ENCODE data around the gene ATP8B4. TPM values are rescaled to one million over a fixed set of nuclear protein-coding genes. Genes with fewer than 3 reads are reported as not detected.

ATP8B4 gene
- polyA plus RNA-seq, 1 donor (not counting 4 experiments of a cell fraction or from before 2014, with no cell fraction given) = 0.05 TPM

DNA sequence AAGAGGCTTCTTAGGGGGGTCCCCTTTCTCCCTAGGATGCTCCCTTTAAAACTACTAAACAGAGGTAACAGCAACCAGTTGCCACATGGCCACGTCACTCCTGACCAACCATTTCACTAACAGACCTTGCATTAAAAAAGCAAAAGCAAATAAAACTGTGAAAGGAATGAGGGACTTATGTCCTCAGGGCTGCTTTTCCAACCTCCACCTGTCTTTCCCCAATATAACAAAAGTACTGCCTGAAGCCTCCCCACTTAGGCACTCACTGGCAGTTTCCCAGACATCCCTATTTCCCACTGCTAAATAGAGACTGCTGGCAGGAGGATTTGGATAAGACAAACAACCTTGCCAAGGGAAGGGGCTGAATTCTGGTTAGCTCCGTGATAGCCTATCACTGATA is 130.3 kb downstream of the ATP8B4 start:
- dilution Hi-C loops (cut with MboI; ENCODE audit: extremely low pct_ligation_motif_present, low sequenced_read_pairs) = no loop called here
- Histone ChIP-seq H3K27ac (ENCODE audit: control insufficient read depth, insufficient read depth, low read length) (no peak overlapping the region), H3K27me3 (ENCODE audit: control insufficient read depth, extremely low read depth, insufficient read depth, low read length) (no peaks in the 10 kb centered on the region), H3K79me2 (ENCODE audit: control insufficient read depth, insufficient read depth, low read length) (no peaks in the 10 kb centered on the region), H3K4me2 (ENCODE audit: control insufficient read depth, extremely low read depth, insufficient read depth, low read depth, low read length) (no peak overlapping the region), H3K9me1 (ENCODE audit: control insufficient read depth, extremely low read depth, insufficient read depth, low read length) (no peaks in the 10 kb centered on the region), H2AFZ (ENCODE audit: control insufficient read depth, low read length) (no peak overlapping the region), H3K4me3 (ENCODE audit: control insufficient read depth in 2 of 3, extremely low read depth in 1 of 3, insufficient read depth in 2 of 3, low read depth in 1 of 3, low read length in 3 of 3) (no peak overlapping the region), H3K4me1 (ENCODE audit: control insufficient read depth, extremely low read depth, insufficient read depth, low read length) (no peaks in the 10 kb centered on the region), H3K9me3 (ENCODE audit: control insufficient read depth, low read depth, low read length) (no peaks in the 10 kb centered on the region), H4K20me1 (ENCODE audit: control insufficient read depth, extremely low read depth, insufficient read depth, low read length) (no peaks in the 10 kb centered on the region), H3K36me3 (ENCODE audit: control insufficient read depth in 2 of 2, extremely low read depth in 1 of 2, insufficient read depth in 2 of 2, low read length in 2 of 2) (no peaks in the 10 kb centered on the region), H3K9ac (ENCODE audit: control insufficient read depth, extremely low read depth, insufficient read depth, low read length) (no peak overlapping the region)
- TF ChIP-seq EZH2 (IDR thresholded peaks at IDR 0.05; ENCODE audit: low read length) = no peak
- TF ChIP-seq, protein P1, sequence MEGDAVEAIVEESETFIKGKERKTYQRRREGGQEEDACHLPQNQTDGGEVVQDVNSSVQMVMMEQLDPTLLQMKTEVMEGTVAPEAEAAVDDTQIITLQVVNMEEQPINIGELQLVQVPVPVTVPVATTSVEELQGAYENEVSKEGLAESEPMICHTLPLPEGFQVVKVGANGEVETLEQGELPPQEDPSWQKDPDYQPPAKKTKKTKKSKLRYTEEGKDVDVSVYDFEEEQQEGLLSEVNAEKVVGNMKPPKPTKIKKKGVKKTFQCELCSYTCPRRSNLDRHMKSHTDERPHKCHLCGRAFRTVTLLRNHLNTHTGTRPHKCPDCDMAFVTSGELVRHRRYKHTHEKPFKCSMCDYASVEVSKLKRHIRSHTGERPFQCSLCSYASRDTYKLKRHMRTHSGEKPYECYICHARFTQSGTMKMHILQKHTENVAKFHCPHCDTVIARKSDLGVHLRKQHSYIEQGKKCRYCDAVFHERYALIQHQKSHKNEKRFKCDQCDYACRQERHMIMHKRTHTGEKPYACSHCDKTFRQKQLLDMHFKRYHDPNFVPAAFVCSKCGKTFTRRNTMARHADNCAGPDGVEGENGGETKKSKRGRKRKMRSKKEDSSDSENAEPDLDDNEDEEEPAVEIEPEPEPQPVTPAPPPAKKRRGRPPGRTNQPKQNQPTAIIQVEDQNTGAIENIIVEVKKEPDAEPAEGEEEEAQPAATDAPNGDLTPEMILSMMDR (optimal IDR thresholded peaks at IDR 0.05 in 1 of 3, IDR thresholded peaks at IDR 0.05 in 1 of 3, conservative IDR thresholded peaks at IDR 0.05 in 1 of 3; ENCODE audit: extremely low read depth in 1 of 3, insufficient read depth in 2 of 3, low read length in 3 of 3) = no peak
- DNase-seq (ENCODE audit: low read depth, low spot score) (no peak), FAIRE-seq (no peak)

DNA sequence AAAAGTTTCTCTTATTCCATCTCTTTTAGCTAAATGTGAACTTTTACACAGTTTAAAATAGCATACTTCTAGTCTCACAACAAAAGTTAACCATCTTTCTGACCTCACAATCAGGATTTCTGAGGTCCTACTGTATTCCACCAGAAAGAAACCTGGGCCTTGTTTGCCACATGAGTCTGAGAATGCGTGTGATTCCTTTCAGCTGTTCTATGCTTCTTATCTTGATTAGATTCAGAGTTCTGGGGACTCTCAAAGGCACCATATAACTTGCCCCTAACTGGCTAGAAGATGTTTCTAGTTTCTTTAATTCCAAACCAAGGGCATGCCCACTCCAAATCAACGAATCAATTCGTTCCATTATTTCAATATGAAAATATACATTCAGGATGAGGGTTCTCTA is 131.1 kb downstream of the ATP8B4 start:
- H3K4me2 ChIP-seq (ENCODE audit: control insufficient read depth, extremely low read depth, insufficient read depth, low read depth, low read length) = no peak overlapping the region

More for the DNA sequence above, 131.1 kb downstream of the ATP8B4 start:
- H3K27me3 ChIP-seq (ENCODE audit: control insufficient read depth, extremely low read depth, insufficient read depth, low read length) = no peaks in the 10 kb centered on the region
- no peaks in the 10 kb centered on the region for H3K4me1 ChIP-seq (ENCODE audit: control insufficient read depth, extremely low read depth, insufficient read depth, low read length)
- H4K20me1 ChIP-seq (ENCODE audit: control insufficient read depth, extremely low read depth, insufficient read depth, low read length) = no peaks in the 10 kb centered on the region
- H3K9ac ChIP-seq (ENCODE audit: control insufficient read depth, extremely low read depth, insufficient read depth, low read length) = no peak overlapping the region
- no peak overlapping the region for H2AFZ ChIP-seq (ENCODE audit: control insufficient read depth, low read length)
- H3K9me1 ChIP-seq (ENCODE audit: control insufficient read depth, extremely low read depth, insufficient read depth, low read length) = no peaks in the 10 kb centered on the region
- no peak overlapping the region for H3K4me3 ChIP-seq (ENCODE audit: control insufficient read depth in 2 of 3, extremely low read depth in 1 of 3, insufficient read depth in 2 of 3, low read depth in 1 of 3, low read length in 3 of 3)
- no peak for DNase-seq (ENCODE audit: low read depth, low spot score)
- no peaks in the 10 kb centered on the region for H3K79me2 ChIP-seq (ENCODE audit: control insufficient read depth, insufficient read depth, low read length)
- TF ChIP-seq EZH2 (IDR thresholded peaks at IDR 0.05; ENCODE audit: low read length) = no peak
- TF ChIP-seq, protein P1 (optimal IDR thresholded peaks at IDR 0.05 in 1 of 3, IDR thresholded peaks at IDR 0.05 in 1 of 3, conservative IDR thresholded peaks at IDR 0.05 in 1 of 3; ENCODE audit: extremely low read depth in 1 of 3, insufficient read depth in 2 of 3, low read length in 3 of 3) = no peak
- no peak for FAIRE-seq
- no peaks in the 10 kb centered on the region for H3K9me3 ChIP-seq (ENCODE audit: control insufficient read depth, low read depth, low read length)
- dilution Hi-C loops (cut with MboI; ENCODE audit: extremely low pct_ligation_motif_present, low sequenced_read_pairs) = no loop called here
- H3K36me3 ChIP-seq (ENCODE audit: control insufficient read depth in 2 of 2, extremely low read depth in 1 of 2, insufficient read depth in 2 of 2, low read length in 2 of 2) = no peaks in the 10 kb centered on the region
- H3K27ac ChIP-seq (ENCODE audit: control insufficient read depth, insufficient read depth, low read length) = no peak overlapping the region
